Stomach (tissue), 4 donors: ENCODE data around the gene RAB36.

Source experiments
- EP300 ChIP-seq: sonication (generic); formaldehyde crosslinking; IDR thresholded peaks from one replicate; pipeline ENCODE4 v1.6.1; 2017; ENCODE audit warnings: antibody characterized with exemption
- POLR2A ChIP-seq, 4 donors: fragments of 450-650 bp; IDR thresholded peaks; one replicate each; pipeline ENCODE4 v1.6.1; 2016; ENCODE audit warnings: antibody characterized with exemption in 4 of 4, control low read depth in 2 of 4, mild to moderate bottlenecking in 1 of 4, moderate library complexity in 1 of 4
- POLR2AphosphoS5 ChIP-seq, 3 donors: sonication (generic); formaldehyde crosslinking; IDR thresholded peaks; one replicate each; pipeline ENCODE4 v1.6.1; 2016; ENCODE audit warnings: antibody characterized with exemption in 3 of 3
- TF ChIP-seq, protein P1 (sequence below), 7 experiments: fragments of 450-650 bp in 4 of 7; fragments of 200-600 bp in 3 of 7; sonication (generic) in 3 of 7; IDR thresholded peaks; one replicate each; pipeline ENCODE4 v1.5.1; 2016 to 2019; ENCODE audit warnings: antibody characterized with exemption in 7 of 7, control low read depth in 2 of 7, mild to moderate bottlenecking in 1 of 7

DNA sequence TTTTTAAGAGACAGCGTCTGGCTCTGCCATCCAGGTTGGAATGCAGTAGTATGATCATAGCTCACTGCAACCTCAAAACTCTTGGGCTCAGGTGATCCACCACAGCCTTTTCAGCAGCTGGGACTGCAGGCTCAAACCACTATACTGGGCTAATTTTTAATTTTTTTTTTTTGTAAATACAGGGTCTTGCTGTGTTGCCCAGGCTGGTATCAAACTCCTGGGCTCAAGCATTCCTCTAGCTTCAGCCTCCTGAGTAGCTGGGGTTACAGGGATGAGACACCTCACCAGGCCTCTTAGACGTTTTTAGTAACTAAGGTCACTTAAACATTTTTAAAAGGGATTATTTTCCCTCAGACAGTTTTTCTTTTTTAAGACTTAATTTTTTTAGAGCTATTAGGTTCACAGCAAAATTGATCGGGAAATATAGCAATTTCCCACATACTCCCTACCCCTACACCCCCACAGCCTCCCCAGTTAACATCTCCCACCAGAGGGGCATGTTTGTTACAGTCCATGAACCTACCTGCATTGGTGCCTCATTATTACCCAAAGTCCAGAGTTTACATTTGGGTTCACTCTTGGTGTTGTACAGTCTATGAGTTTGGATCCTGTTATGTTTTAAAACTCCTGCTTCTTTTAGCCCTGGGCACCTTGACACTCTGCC lies 39.0 kb downstream of the RAB36 start:
- no peak for TF ChIP-seq EP300
- no peak for TF ChIP-seq POLR2AphosphoS5 (IDR thresholded peaks at IDR 0.05)
- TF ChIP-seq, protein P1, sequence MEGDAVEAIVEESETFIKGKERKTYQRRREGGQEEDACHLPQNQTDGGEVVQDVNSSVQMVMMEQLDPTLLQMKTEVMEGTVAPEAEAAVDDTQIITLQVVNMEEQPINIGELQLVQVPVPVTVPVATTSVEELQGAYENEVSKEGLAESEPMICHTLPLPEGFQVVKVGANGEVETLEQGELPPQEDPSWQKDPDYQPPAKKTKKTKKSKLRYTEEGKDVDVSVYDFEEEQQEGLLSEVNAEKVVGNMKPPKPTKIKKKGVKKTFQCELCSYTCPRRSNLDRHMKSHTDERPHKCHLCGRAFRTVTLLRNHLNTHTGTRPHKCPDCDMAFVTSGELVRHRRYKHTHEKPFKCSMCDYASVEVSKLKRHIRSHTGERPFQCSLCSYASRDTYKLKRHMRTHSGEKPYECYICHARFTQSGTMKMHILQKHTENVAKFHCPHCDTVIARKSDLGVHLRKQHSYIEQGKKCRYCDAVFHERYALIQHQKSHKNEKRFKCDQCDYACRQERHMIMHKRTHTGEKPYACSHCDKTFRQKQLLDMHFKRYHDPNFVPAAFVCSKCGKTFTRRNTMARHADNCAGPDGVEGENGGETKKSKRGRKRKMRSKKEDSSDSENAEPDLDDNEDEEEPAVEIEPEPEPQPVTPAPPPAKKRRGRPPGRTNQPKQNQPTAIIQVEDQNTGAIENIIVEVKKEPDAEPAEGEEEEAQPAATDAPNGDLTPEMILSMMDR (IDR thresholded peaks at IDR 0.05): no peak
- no peak for TF ChIP-seq POLR2A (IDR thresholded peaks at IDR 0.05)
